GM23338 (cell line): Measurements from ENCODE around the gene MEIOSIN. TPM values are rescaled to one million over a fixed set of nuclear protein-coding genes. Genes with fewer than 3 reads are reported as not detected.

Experiments used
- ATAC-seq: fragments of 200-7000 bp; cut with Tn5 transposase; 3 replicates; pipeline ENCODE4 v1.9.1; 2020
- DNase-seq: peaks from one replicate; pipeline ENCODE4 v3.0.0-alpha.2; 2015; ENCODE audit warnings: low spot score
- H2AFZ ChIP-seq: fragments of 200-600 bp; sonication (generic); 2 replicates; pipeline ENCODE4 v1.8.0; 2016; ENCODE audit warnings: antibody characterized with exemption, mild to moderate bottlenecking, moderate library complexity
- H3F3A ChIP-seq: fragments of 200-600 bp; sonication (generic); replicated peaks from 2 replicates; pipeline ENCODE4 v1.8.0; 2017; ENCODE audit warnings: antibody characterized with exemption, mixed run types, low read depth
- H3K27ac ChIP-seq: fragments of 200-600 bp; sonication (generic); 2 replicates; pipeline ENCODE4 v1.6.1; 2016; ENCODE audit warnings: low read depth
- H3K27me3 ChIP-seq: fragments of 200-600 bp; sonication (generic); 2 replicates; pipeline ENCODE4 v1.8.0; 2016; ENCODE audit warnings: mild to moderate bottlenecking, mixed run types, moderate library complexity; ENCODE audit not compliant: insufficient read depth
- H3K36me3 ChIP-seq: fragments of 200-600 bp; sonication (generic); 2 replicates; pipeline ENCODE4 v1.8.0; 2016; ENCODE audit warnings: mild to moderate bottlenecking; ENCODE audit not compliant: insufficient read depth
- H3K4me1 ChIP-seq: fragments of 200-600 bp; sonication (generic); 2 replicates; pipeline ENCODE4 v1.8.0; 2016; ENCODE audit warnings: mild to moderate bottlenecking, moderate library complexity; ENCODE audit not compliant: insufficient read depth
- H3K4me2 ChIP-seq: fragments of 200-600 bp; sonication (generic); 2 replicates; pipeline ENCODE4 v1.7.1; 2017; ENCODE audit warnings: mixed run types
- H3K4me3 ChIP-seq: fragments of 200-600 bp; sonication (generic); 2 replicates; pipeline ENCODE4 v1.6.1; 2016; ENCODE audit warnings: mixed run types
- H3K79me2 ChIP-seq: fragments of 200-600 bp; sonication (generic); replicated peaks from 2 replicates; pipeline ENCODE4 v1.8.0; 2017; ENCODE audit warnings: mild to moderate bottlenecking; ENCODE audit not compliant: insufficient read depth
- H3K9me2 ChIP-seq: fragments of 200-600 bp; sonication (generic); 2 replicates; pipeline ENCODE4 v1.8.0; 2017; ENCODE audit not compliant: insufficient read depth
- H4K20me1 ChIP-seq: fragments of 200-600 bp; sonication (generic); replicated peaks from 2 replicates; pipeline ENCODE4 v1.8.0; 2017; ENCODE audit warnings: mild to moderate bottlenecking; ENCODE audit not compliant: insufficient read depth
- H3K27ac Mint-ChIP-seq: 2 replicates; pipeline ENCODE4 v1.8.0; 2020; ENCODE audit warnings: inconsistent platforms, mild to moderate bottlenecking, moderate library complexity, mixed read lengths
- H3K27me3 Mint-ChIP-seq: 3 replicates; pipeline ENCODE4 v1.8.0; 2022; ENCODE audit warnings: low read depth, mild to moderate bottlenecking, moderate library complexity, mixed read lengths, inconsistent platforms; ENCODE audit not compliant: insufficient read depth, poor library complexity
- H3K36me3 Mint-ChIP-seq: 3 replicates; pipeline ENCODE4 v1.8.0; 2021; ENCODE audit warnings: low read depth, mild to moderate bottlenecking, inconsistent platforms, moderate library complexity, mixed read lengths
- H3K4me1 Mint-ChIP-seq: 3 replicates; pipeline ENCODE4 v1.8.0; 2020; ENCODE audit warnings: mild to moderate bottlenecking, inconsistent platforms, mixed read lengths
- H3K4me3 Mint-ChIP-seq: 3 replicates; pipeline ENCODE4 v1.8.0; 2021; ENCODE audit warnings: moderate library complexity, mild to moderate bottlenecking, inconsistent platforms, mixed read lengths
- H3K9me3 Mint-ChIP-seq: 3 replicates; pipeline ENCODE4 v1.8.0; 2020; ENCODE audit warnings: moderate library complexity, mild to moderate bottlenecking, inconsistent platforms, mixed read lengths
- CREB1 ChIP-seq: fragments of 250-450 bp; sonication (Bioruptor Pico); IDR thresholded peaks from 2 replicates; pipeline ENCODE4 v1.5.0; 2020; ENCODE audit warnings: low read depth, mild to moderate bottlenecking, moderate library complexity
- EZH2 ChIP-seq: fragments of 200-600 bp; sonication (generic); IDR thresholded peaks from one replicate; pipeline ENCODE4 v1.8.0; 2017; ENCODE audit warnings: antibody characterized with exemption, mild to moderate bottlenecking, low read depth; ENCODE audit not compliant: unreplicated experiment
- JUNB ChIP-seq: IDR thresholded peaks from one replicate; pipeline ENCODE4 v1.6.1; 2016; ENCODE audit warnings: antibody characterized with exemption; ENCODE audit not compliant: unreplicated experiment
- STAT1 ChIP-seq: IDR thresholded peaks from one replicate; pipeline ENCODE4 v1.6.1; 2016; ENCODE audit warnings: antibody characterized with exemption; ENCODE audit not compliant: unreplicated experiment
- ZNF331 ChIP-seq: fragments of 250-450 bp; sonication (Bioruptor Pico); IDR thresholded peaks from 2 replicates; pipeline ENCODE4 v1.5.0; 2020; ENCODE audit warnings: low read depth, mild to moderate bottlenecking, moderate library complexity
- polyA plus RNA-seq: library from polyadenylated mRNA; unstranded; fragments of >200 nt; fragmentation: Nextera tagmentation; extraction: Ambion mirVana; gene quantifications from 2 replicates; pipeline ENCODE4 v1.2.1, GENCODE V29; 2016
- total RNA-seq: library from RNA; depleted of rRNA; stranded (reverse); fragments of >200 nt; shearing (Covaris generic); gene quantifications from 2 replicates; pipeline ENCODE4 v1.2.3, GENCODE V29; 2014; rRNA removed
- TF ChIP-seq, protein P1 (sequence below): IDR thresholded peaks from one replicate; pipeline ENCODE4 v1.6.1; 2018; ENCODE audit warnings: antibody characterized with exemption; ENCODE audit not compliant: unreplicated experiment
- TF ChIP-seq, protein P2 (sequence below): IDR thresholded peaks from 2 replicates; pipeline ENCODE4 v1.6.1; 2016; ENCODE audit warnings: antibody characterized with exemption

Gene MEIOSIN
- total and polyA plus RNA-seq, 2 experiments from 2014 or later = 0.21 to 0.28 TPM

DNA sequence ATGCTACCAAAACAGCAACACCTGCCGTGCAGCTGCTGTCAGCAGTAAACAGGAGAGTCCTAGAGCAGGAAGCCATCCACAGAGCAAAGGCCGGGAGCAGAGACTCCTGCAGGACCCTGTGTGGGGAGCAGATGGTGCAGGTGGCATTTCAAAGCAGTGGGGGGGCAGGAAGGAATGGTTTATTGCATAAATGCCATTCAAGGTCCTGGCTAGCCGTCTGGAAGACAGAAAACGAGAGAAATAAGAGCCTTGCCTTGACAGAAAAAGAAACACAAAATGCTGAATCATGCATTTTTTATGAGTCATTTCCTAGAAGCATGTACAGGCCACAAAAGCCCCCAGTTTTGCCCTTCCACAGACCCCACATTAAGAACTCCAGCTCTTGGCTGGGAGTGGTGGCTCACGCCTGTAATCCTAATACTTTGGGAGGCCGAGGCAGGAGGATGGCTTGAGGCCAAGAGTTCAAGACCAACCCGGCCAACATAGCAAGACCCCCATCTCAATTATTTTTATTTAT is 76.5 kb downstream of the MEIOSIN start (continued):
- TF ChIP-seq, protein P1, sequence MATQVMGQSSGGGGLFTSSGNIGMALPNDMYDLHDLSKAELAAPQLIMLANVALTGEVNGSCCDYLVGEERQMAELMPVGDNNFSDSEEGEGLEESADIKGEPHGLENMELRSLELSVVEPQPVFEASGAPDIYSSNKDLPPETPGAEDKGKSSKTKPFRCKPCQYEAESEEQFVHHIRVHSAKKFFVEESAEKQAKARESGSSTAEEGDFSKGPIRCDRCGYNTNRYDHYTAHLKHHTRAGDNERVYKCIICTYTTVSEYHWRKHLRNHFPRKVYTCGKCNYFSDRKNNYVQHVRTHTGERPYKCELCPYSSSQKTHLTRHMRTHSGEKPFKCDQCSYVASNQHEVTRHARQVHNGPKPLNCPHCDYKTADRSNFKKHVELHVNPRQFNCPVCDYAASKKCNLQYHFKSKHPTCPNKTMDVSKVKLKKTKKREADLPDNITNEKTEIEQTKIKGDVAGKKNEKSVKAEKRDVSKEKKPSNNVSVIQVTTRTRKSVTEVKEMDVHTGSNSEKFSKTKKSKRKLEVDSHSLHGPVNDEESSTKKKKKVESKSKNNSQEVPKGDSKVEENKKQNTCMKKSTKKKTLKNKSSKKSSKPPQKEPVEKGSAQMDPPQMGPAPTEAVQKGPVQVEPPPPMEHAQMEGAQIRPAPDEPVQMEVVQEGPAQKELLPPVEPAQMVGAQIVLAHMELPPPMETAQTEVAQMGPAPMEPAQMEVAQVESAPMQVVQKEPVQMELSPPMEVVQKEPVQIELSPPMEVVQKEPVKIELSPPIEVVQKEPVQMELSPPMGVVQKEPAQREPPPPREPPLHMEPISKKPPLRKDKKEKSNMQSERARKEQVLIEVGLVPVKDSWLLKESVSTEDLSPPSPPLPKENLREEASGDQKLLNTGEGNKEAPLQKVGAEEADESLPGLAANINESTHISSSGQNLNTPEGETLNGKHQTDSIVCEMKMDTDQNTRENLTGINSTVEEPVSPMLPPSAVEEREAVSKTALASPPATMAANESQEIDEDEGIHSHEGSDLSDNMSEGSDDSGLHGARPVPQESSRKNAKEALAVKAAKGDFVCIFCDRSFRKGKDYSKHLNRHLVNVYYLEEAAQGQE = no peak
- no peak for TF ChIP-seq ZNF331

DNA sequence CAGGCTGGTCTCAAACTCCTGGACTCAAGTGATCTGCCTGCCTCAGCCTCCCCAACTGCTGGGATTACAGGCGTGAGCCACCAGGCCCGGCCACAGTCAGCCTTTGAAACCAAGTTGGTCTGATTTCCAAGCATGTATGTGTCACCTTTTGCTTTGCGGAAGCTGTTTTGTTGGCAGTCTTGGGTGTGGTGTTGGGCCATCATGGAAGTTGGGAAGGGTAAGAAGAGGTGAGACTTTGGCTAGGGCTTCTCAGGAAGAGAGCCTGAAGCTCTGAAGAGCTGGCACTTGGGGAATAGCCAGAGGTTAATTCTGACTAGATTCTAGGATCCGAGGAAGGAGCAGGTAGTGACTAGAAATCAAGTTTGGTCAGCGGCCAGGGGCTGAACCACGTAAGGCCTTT is 79.1 kb downstream of the MEIOSIN start:
- Histone ChIP-seq H3K36me3 (no peaks in the 10 kb centered on the region), H3K4me3 (no peak overlapping the region), H3K4me2 (no peak overlapping the region), H4K20me1 (no peaks in the 10 kb centered on the region), H3K27me3 (no peaks in the 10 kb centered on the region), H2AFZ (no peak overlapping the region), H3K79me2 (no peaks in the 10 kb centered on the region), H3K27ac (no peak overlapping the region), H3F3A (peaks cover 24% of the 10 kb centered on the region; the same call in 1 of the 2 replicates), H3K4me1 (peaks cover 16% of the 10 kb centered on the region), H3K9me2 (no peaks in the 10 kb centered on the region)
- H3K4me3 Mint-ChIP-seq = no peak overlapping the region; the same call in 2 of the 3 replicates
- H3K27me3 Mint-ChIP-seq = peaks cover 19% of the 10 kb centered on the region
- no peak for TF ChIP-seq ZNF331
- TF ChIP-seq CREB1 (CRISPR knock-in tag) = no peak
- TF ChIP-seq STAT1 = no peak
- no peak for TF ChIP-seq JUNB
- TF ChIP-seq, protein P2, sequence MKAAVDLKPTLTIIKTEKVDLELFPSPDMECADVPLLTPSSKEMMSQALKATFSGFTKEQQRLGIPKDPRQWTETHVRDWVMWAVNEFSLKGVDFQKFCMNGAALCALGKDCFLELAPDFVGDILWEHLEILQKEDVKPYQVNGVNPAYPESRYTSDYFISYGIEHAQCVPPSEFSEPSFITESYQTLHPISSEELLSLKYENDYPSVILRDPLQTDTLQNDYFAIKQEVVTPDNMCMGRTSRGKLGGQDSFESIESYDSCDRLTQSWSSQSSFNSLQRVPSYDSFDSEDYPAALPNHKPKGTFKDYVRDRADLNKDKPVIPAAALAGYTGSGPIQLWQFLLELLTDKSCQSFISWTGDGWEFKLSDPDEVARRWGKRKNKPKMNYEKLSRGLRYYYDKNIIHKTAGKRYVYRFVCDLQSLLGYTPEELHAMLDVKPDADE = no peak
- TF ChIP-seq EZH2 = no peak
- DNase-seq (no peak), ATAC-seq (no peak)
- peaks cover 5% of the 10 kb centered on the region; the same call in 2 of the 3 replicates for H3K36me3 Mint-ChIP-seq
- peaks cover 16% of the 10 kb centered on the region for H3K4me1 Mint-ChIP-seq
- H3K9me3 Mint-ChIP-seq = no peaks in the 10 kb centered on the region
- H3K27ac Mint-ChIP-seq = no peak overlapping the region

Other genes with a start within 250 kb of the MEIOSIN start
- gene RTN2, start 236.4 kb upstream of the MEIOSIN start, total RNA-seq = 22.8 and 32.1 TPM in 2 replicates
- 7.0 and 8.6 TPM in 2 replicates for gene RTN2, start 236.4 kb upstream of the MEIOSIN start, polyA plus RNA-seq
- gene PPM1N, start 235.0 kb upstream of the MEIOSIN start, total RNA-seq = 9.6 and 15.2 TPM in 2 replicates
- gene PPM1N, start 235.0 kb upstream of the MEIOSIN start, polyA plus RNA-seq = 25.1 and 30.1 TPM in 2 replicates
- 146 and 147 TPM in 2 replicates for gene VASP, start 226.0 kb upstream of the MEIOSIN start, total RNA-seq
- 60.3 and 68.3 TPM in 2 replicates for gene VASP, start 226.0 kb upstream of the MEIOSIN start, polyA plus RNA-seq
- 13.5 and 14.5 TPM in 2 replicates for gene OPA3, start 148.6 kb upstream of the MEIOSIN start, total RNA-seq
- gene OPA3, start 148.6 kb upstream of the MEIOSIN start, polyA plus RNA-seq = 9.1 and 11.5 TPM in 2 replicates
- 0.14 and 0.35 TPM in 2 replicates for gene GPR4, start 131.2 kb upstream of the MEIOSIN start, total RNA-seq
- 0.06 and 0.59 TPM in 2 replicates for gene GPR4, start 131.2 kb upstream of the MEIOSIN start, polyA plus RNA-seq
- 28.9 and 33.9 TPM in 2 replicates for gene EML2, start 94.0 kb upstream of the MEIOSIN start, total RNA-seq
- gene EML2, start 94.0 kb upstream of the MEIOSIN start, polyA plus RNA-seq = 7.1 and 8.0 TPM in 2 replicates
- 0.19 and 0.42 TPM in 2 replicates for gene GIPR, start 65.2 kb upstream of the MEIOSIN start, total RNA-seq
- gene GIPR, start 65.2 kb upstream of the MEIOSIN start, polyA plus RNA-seq = 1.2 and 1.4 TPM in 2 replicates
- gene SNRPD2, start 41.5 kb upstream of the MEIOSIN start, total RNA-seq = 169 and 226 TPM in 2 replicates
- gene SNRPD2, start 41.5 kb upstream of the MEIOSIN start, polyA plus RNA-seq = 1,375 and 1,400 TPM in 2 replicates
- 23.0 and 26.2 TPM in 2 replicates for gene QPCTL, start 40.8 kb upstream of the MEIOSIN start, total RNA-seq
- gene QPCTL, start 40.8 kb upstream of the MEIOSIN start, polyA plus RNA-seq = 8.6 and 10.6 TPM in 2 replicates
- 34.4 and 35.8 TPM in 2 replicates for gene FBXO46, start 2.5 kb upstream of the MEIOSIN start, total RNA-seq
- 9.4 and 12.0 TPM in 2 replicates for gene FBXO46, start 2.5 kb upstream of the MEIOSIN start, polyA plus RNA-seq
- 16.1 and 22.6 TPM in 2 replicates for gene SIX5, start 35.8 kb downstream of the MEIOSIN start, total RNA-seq
- 10.1 and 12.4 TPM in 2 replicates for gene SIX5, start 35.8 kb downstream of the MEIOSIN start, polyA plus RNA-seq
- gene DMPK, start 49.1 kb downstream of the MEIOSIN start, total RNA-seq = 18.9 and 24.0 TPM in 2 replicates
- gene DMPK, start 49.1 kb downstream of the MEIOSIN start, polyA plus RNA-seq = 9.2 and 9.8 TPM in 2 replicates
- gene DMWD, start 59.4 kb downstream of the MEIOSIN start, total RNA-seq = 33.1 and 45.6 TPM in 2 replicates
- gene DMWD, start 59.4 kb downstream of the MEIOSIN start, polyA plus RNA-seq = 11.8 and 12.1 TPM in 2 replicates
- 0.21 and 0.23 TPM in 2 replicates for gene RSPH6A, start 81.9 kb downstream of the MEIOSIN start, total RNA-seq
- 0.11 TPM in 1 of 2 replicates, not detected in the other for gene RSPH6A, start 81.9 kb downstream of the MEIOSIN start, polyA plus RNA-seq
- 64.0 and 82.1 TPM in 2 replicates for gene SYMPK, start 129.7 kb downstream of the MEIOSIN start, total RNA-seq
- 33.9 and 36.8 TPM in 2 replicates for gene SYMPK, start 129.7 kb downstream of the MEIOSIN start, polyA plus RNA-seq
- 15.1 and 17.5 TPM in 2 replicates for gene FOXA3, start 130.9 kb downstream of the MEIOSIN start, total RNA-seq
- 11.1 and 11.7 TPM in 2 replicates for gene FOXA3, start 130.9 kb downstream of the MEIOSIN start, polyA plus RNA-seq
- gene IRF2BP1, start 152.7 kb downstream of the MEIOSIN start, total RNA-seq = 36.0 and 41.6 TPM in 2 replicates
- 9.7 and 10.4 TPM in 2 replicates for gene IRF2BP1, start 152.7 kb downstream of the MEIOSIN start, polyA plus RNA-seq
- gene MYPOP, start 169.2 kb downstream of the MEIOSIN start, total RNA-seq = 6.9 and 7.9 TPM in 2 replicates
- gene MYPOP, start 169.2 kb downstream of the MEIOSIN start, polyA plus RNA-seq = 2.7 and 3.0 TPM in 2 replicates
- gene NANOS2, start 181.3 kb downstream of the MEIOSIN start, total RNA-seq = 0.14 TPM in 1 of 2 replicates, not detected in the other
- gene NANOS2, start 181.3 kb downstream of the MEIOSIN start, polyA plus RNA-seq = 0.11 TPM in 1 of 2 replicates, not detected in the other
- 13.7 and 14.9 TPM in 2 replicates for gene NOVA2, start 240.4 kb downstream of the MEIOSIN start, total RNA-seq
- 5.1 and 5.3 TPM in 2 replicates for gene NOVA2, start 240.4 kb downstream of the MEIOSIN start, polyA plus RNA-seq